GM12891 (cell line): Measurements from ENCODE around the gene CCDC3.

ENCODE experiments used
- DNase-seq: peaks from one replicate; pipeline ENCODE4 v3.0.0; 2011; ENCODE audit warnings: low spot score; ENCODE audit not compliant: insufficient read length
- FAIRE-seq: peaks from 2 replicates; lab custom pipeline; 2011; peaks lifted over from hg19 to GRCh38; lab: Jason Lieb, UNC
- PAX5 ChIP-seq: IDR thresholded peaks from 2 replicates; pipeline ENCODE4 v1.6.1; 2011; ENCODE audit warnings: low read length, moderate library complexity, mild to moderate bottlenecking; ENCODE audit not compliant: insufficient read depth, severe bottlenecking
- POLR2A ChIP-seq: IDR thresholded peaks from 2 replicates; pipeline ENCODE4 v1.6.1; 2011; ENCODE audit warnings: low read depth, low read length, control low read depth
- POLR2AphosphoS5 ChIP-seq: IDR thresholded peaks from 2 replicates; pipeline ENCODE4 v1.6.1; 2011; ENCODE audit warnings: low read depth, low read length, control low read depth
- POU2F2 ChIP-seq: IDR thresholded peaks from 2 replicates; pipeline ENCODE4 v1.6.1; 2011; ENCODE audit warnings: low read depth, mild to moderate bottlenecking, control low read depth, low read length, moderate library complexity
- SPI1 ChIP-seq: IDR thresholded peaks from 2 replicates; pipeline ENCODE4 v1.6.1; 2011; ENCODE audit warnings: low read depth, low read length, control low read depth
- TAF1 ChIP-seq: IDR thresholded peaks from 2 replicates; pipeline ENCODE4 v1.6.1; 2011; ENCODE audit warnings: low read depth, low read length, control low read depth

Gene CCDC3

GRCh38 chr10:12848439-12849173 is 152.9 kb downstream of the CCDC3 start:
- FAIRE-seq, result no peak
- DNase-seq, result no peak
- TF ChIP-seq SPI1 (no peak), POLR2A (no peak)

GRCh38 chr10:12847361-12847975 is 154.0 kb downstream of the CCDC3 start:
- DNase-seq (no peak), FAIRE-seq (peak; percentile 47)
- TF ChIP-seq POLR2AphosphoS5, result no peak
- no peak for TF ChIP-seq POU2F2
- TF ChIP-seq TAF1, result no peak
- TF ChIP-seq POLR2A, result no peak
- no peak for TF ChIP-seq SPI1
- no peak for TF ChIP-seq PAX5

- FAIRE-seq, result no peak
- TF ChIP-seq SPI1 (no peak), TAF1 (no peak), POLR2A (no peak), PAX5 (no peak), POLR2AphosphoS5 (no peak), POU2F2 (no peak)
- DNase-seq, result no peak
Observed at GRCh38 chr10:12846718-12847117, 154.8 kb downstream of the CCDC3 start.
